ENCODE results near the gene ATF7IP2. TPM values are rescaled to one million over a fixed set of nuclear protein-coding genes. Genes with fewer than 3 reads are reported as not detected.

ATF7IP2 gene
- total and polyA plus RNA-seq, 12 donors, result 16.2 to 97.6 (median 71.9) TPM

GRCh38 chr16:10390330-10390729 lies 4.5 kb downstream of the ATF7IP2 start:
- intact Hi-C loops (cut with DNase I), result loop anchor here in 1 of 2 donors (10.0 kb wide), 1 partner anchor 104 kb away; no protein-coding TSS in a partner anchor
- no peaks in the 10 kb centered on the region for H3K27me3 ChIP-seq
- H3K4me3 ChIP-seq, result no peak overlapping the region
- no peaks in the 10 kb centered on the region for H3K9me3 ChIP-seq (replicated peaks in 1 of 3)
- peaks cover 19 to 26% of the 10 kb centered on the region in 2 donors for H3K4me1 ChIP-seq (replicated peaks in 1 of 2)
- TF ChIP-seq CTCF (IDR thresholded peaks at IDR 0.05), result no peak
- no peak for TF ChIP-seq POLR2A (IDR thresholded peaks at IDR 0.05)
- DNase-seq, result no peak
- no peak overlapping the region for H3K27ac ChIP-seq
- no peaks in the 10 kb centered on the region for H3K36me3 ChIP-seq (replicated peaks in 1 of 2)

GRCh38 chr16:10390867-10391266 lies 5.0 kb downstream of the ATF7IP2 start:
- H3K27ac ChIP-seq, result no peak overlapping the region
- 96 to 100% (median 98%) methylated on average over 5 of the region's 5 CpGs for WGBS, 4 donors
- H3K36me3 ChIP-seq (replicated peaks in 1 of 2), result no peaks in the 10 kb centered on the region
- no peak overlapping the region for H3K4me3 ChIP-seq
- H3K9me3 ChIP-seq (replicated peaks in 1 of 3), result no peaks in the 10 kb centered on the region
- no peaks in the 10 kb centered on the region for H3K27me3 ChIP-seq
- no peak for TF ChIP-seq POLR2A (IDR thresholded peaks at IDR 0.05)
- no peak for TF ChIP-seq CTCF (IDR thresholded peaks at IDR 0.05)
- DNase-seq, result no peak
- intact Hi-C loops (cut with DNase I), result loop anchor here in 1 of 2 donors (10.0 kb wide), 1 partner anchor 104 kb away; no protein-coding TSS in a partner anchor
- H3K4me1 ChIP-seq (replicated peaks in 1 of 2), result peaks cover 19 to 31% of the 10 kb centered on the region in 2 donors

GRCh38 chr16:10391339-10391738 lies 5.5 kb downstream of the ATF7IP2 start:
- intact Hi-C loops (cut with DNase I), result loop anchor here in 1 of 2 donors (10.0 kb wide), 1 partner anchor 103 kb away; no protein-coding TSS in a partner anchor
- Histone ChIP-seq H3K4me3 (no peak overlapping the region), H3K4me1 (replicated peaks in 1 of 2) (peaks cover 19 to 33% of the 10 kb centered on the region in 2 donors), H3K9me3 (replicated peaks in 1 of 3) (no peaks in the 10 kb centered on the region), H3K27me3 (no peaks in the 10 kb centered on the region), H3K36me3 (replicated peaks in 1 of 2) (no peaks in the 10 kb centered on the region), H3K27ac (no peak overlapping the region)
- 95 to 99% (median 97%) methylated on average over 3 of the region's 3 CpGs for WGBS, 4 donors
- TF ChIP-seq POLR2A (IDR thresholded peaks at IDR 0.05) (no peak), CTCF (IDR thresholded peaks at IDR 0.05) (no peak)
- no peak for DNase-seq

GRCh38 chr16:10402975-10403374 lies 17.1 kb downstream of the ATF7IP2 start:
- Histone ChIP-seq H3K27me3 (no peaks in the 10 kb centered on the region), H3K36me3 (replicated peaks in 1 of 2) (no peaks in the 10 kb centered on the region), H3K4me1 (replicated peaks in 1 of 2) (peaks cover 0 to 6% of the 10 kb centered on the region in 2 donors), H3K4me3 (no peak overlapping the region), H3K27ac (no peak overlapping the region), H3K9me3 (replicated peaks in 1 of 3) (no peaks in the 10 kb centered on the region)
- TF ChIP-seq POLR2A (IDR thresholded peaks at IDR 0.05) (no peak), CTCF (IDR thresholded peaks at IDR 0.05) (no peak)
- intact Hi-C loops (cut with DNase I), result no loop called here
- DNase-seq, result no peak
- 97 to 100% (median 99%) methylated on average over 1 of the region's 1 CpG for WGBS, 4 donors

Data from adrenal gland (tissue), 12 donors.